Measurements from ENCODE around the gene TRIM2. TPM values are rescaled to one million over a fixed set of nuclear protein-coding genes. Genes with fewer than 3 reads are reported as not detected.

TRIM2 gene
- polyA plus RNA-seq, 1 of the 3 experiments (the other 2 are of a cell fraction) = 16.4 TPM

DNA sequence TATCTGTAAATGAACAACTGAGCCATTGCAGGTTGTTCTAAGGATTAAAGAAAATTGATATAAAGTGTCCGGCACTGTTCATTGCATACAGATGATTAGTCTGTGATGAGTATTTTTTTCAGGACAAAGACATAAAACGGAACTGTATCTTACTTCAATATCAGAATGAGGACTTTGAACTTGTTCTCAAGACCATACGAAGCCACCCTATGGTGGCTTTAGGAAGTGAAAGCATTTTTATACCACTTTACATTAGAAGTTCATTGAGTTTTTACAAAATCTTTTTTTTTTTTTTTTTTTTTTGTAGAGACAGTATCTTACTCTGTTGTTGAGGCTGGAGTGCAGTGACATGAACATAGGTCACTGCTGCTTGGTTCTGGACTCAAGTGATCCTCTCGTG lies 45.2 kb upstream of the TRIM2 start:
- no peaks in the 10 kb centered on the region for H3K36me3 ChIP-seq (replicated peaks in 1 of 2; ENCODE audit: control insufficient read depth in 1 of 2, insufficient read depth in 2 of 2, low read length in 1 of 2)
- ChIA-PET POLR2A (no interaction called here), CTCF (interaction anchor here (1.2 to 1.6 kb wide), 4 partner anchors 16 to 484 kb away, joined by 3 to 5 read pairs (median 4); no protein-coding TSS in a partner anchor)
- no peaks in the 10 kb centered on the region for H3K9me3 ChIP-seq
- peaks cover 20 to 27% of the 10 kb centered on the region in 2 experiments; a peak in 3 of 4 replicates for H3K4me1 ChIP-seq (ENCODE audit: control insufficient read depth in 1 of 2, insufficient read depth in 2 of 2, low read depth in 1 of 2, low read length in 1 of 2)
- H4K20me1 ChIP-seq (ENCODE audit: insufficient read depth) = no peaks in the 10 kb centered on the region
- no peak overlapping the region for H3K9ac ChIP-seq
- peak overlapping the region in 1 of 2 experiments; percentile 94; a peak in 2 of 4 replicates for H3K27ac ChIP-seq (ENCODE audit: low read depth in 2 of 2, low read length in 1 of 2)
- H3K27me3 ChIP-seq (ENCODE audit: insufficient read depth) = no peaks in the 10 kb centered on the region
- no peak for DNase-seq
- H3F3A ChIP-seq (replicated peaks; ENCODE audit: insufficient read depth) = peaks cover 19% of the 10 kb centered on the region
- H3K79me2 ChIP-seq (ENCODE audit: insufficient read depth) = no peaks in the 10 kb centered on the region
- 97% methylated on average over 4 of the region's 4 CpGs for WGBS (ENCODE audit: low lambda C conversion rate)
- no peak overlapping the region for H2AFZ ChIP-seq (ENCODE audit: low read depth)
- TF ChIP-seq, protein P1, sequence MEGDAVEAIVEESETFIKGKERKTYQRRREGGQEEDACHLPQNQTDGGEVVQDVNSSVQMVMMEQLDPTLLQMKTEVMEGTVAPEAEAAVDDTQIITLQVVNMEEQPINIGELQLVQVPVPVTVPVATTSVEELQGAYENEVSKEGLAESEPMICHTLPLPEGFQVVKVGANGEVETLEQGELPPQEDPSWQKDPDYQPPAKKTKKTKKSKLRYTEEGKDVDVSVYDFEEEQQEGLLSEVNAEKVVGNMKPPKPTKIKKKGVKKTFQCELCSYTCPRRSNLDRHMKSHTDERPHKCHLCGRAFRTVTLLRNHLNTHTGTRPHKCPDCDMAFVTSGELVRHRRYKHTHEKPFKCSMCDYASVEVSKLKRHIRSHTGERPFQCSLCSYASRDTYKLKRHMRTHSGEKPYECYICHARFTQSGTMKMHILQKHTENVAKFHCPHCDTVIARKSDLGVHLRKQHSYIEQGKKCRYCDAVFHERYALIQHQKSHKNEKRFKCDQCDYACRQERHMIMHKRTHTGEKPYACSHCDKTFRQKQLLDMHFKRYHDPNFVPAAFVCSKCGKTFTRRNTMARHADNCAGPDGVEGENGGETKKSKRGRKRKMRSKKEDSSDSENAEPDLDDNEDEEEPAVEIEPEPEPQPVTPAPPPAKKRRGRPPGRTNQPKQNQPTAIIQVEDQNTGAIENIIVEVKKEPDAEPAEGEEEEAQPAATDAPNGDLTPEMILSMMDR (IDR thresholded peaks at IDR 0.05) = peak; percentile 41
- TF ChIP-seq RXRA (IDR thresholded peaks at IDR 0.05; ENCODE audit: borderline replicate concordance, low read depth) (no peak), SMC3 (IDR thresholded peaks at IDR 0.05; ENCODE audit: low read depth, low read length) (no peak)
- no peak overlapping the region for H3K4me3 ChIP-seq (ENCODE audit: low read depth in 2 of 2, low read length in 1 of 2)
- peak overlapping the region; percentile 67; the same call in 1 of the 2 replicates for H3K4me2 ChIP-seq
- no peaks in the 10 kb centered on the region for H3K9me2 ChIP-seq

DNA sequence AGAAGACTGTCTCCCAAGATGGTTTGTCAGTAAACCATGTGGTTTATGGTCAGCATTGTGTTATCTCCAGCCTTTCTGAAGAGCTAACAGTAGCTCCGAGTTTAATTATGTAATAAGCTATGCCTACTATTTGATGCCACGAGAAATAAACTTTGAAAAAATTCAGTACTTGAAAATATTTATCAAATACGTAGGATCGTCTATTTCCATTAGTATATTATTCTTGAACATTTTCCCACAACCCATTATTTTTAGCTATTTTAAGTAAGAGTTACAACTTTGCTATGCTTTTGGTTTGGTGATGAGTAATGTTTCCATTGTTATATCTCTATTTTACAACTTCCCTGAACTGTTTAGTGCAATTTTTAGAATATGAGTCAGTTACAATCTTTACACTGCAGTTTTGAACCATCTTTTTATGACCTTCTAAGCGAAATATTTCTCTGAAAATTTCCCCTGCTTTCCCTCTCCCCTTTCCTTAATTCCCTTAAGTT lies 44.5 kb upstream of the TRIM2 start:
- Histone ChIP-seq H3K9me3 (no peaks in the 10 kb centered on the region), H3K4me2 (peak overlapping the region; percentile 67), H2AFZ (ENCODE audit: low read depth) (no peak overlapping the region), H3K9ac (peak overlapping the region; percentile 56; the same call in 1 of the 2 replicates), H3K27ac (ENCODE audit: low read depth in 2 of 2, low read length in 1 of 2) (peak overlapping the region in 1 of 2 experiments; percentile 94; a peak in 2 of 4 replicates), H3F3A (replicated peaks; ENCODE audit: insufficient read depth) (peaks cover 19% of the 10 kb centered on the region), H3K4me1 (ENCODE audit: control insufficient read depth in 1 of 2, insufficient read depth in 2 of 2, low read depth in 1 of 2, low read length in 1 of 2) (peaks cover 20 to 24% of the 10 kb centered on the region in 2 experiments; a peak in 3 of 4 replicates), H4K20me1 (ENCODE audit: insufficient read depth) (no peaks in the 10 kb centered on the region), H3K79me2 (ENCODE audit: insufficient read depth) (no peaks in the 10 kb centered on the region), H3K9me2 (no peaks in the 10 kb centered on the region), H3K36me3 (replicated peaks in 1 of 2; ENCODE audit: control insufficient read depth in 1 of 2, insufficient read depth in 2 of 2, low read length in 1 of 2) (no peaks in the 10 kb centered on the region), H3K27me3 (ENCODE audit: insufficient read depth) (no peaks in the 10 kb centered on the region), H3K4me3 (ENCODE audit: low read depth in 2 of 2, low read length in 1 of 2) (no peak overlapping the region; a peak in 1 of 4 replicates)
- CTCF ChIA-PET = interaction anchor here (1.0 to 1.6 kb wide), 4 partner anchors 17 to 158 kb away, joined by 3 to 5 read pairs (median 4); no protein-coding TSS in a partner anchor
- POLR2A ChIA-PET = no interaction called here
- no peak for DNase-seq
- 12% methylated on average over 5 of the region's 5 CpGs for WGBS (ENCODE audit: low lambda C conversion rate)
- TF ChIP-seq RCOR1 (IDR thresholded peaks at IDR 0.05; ENCODE audit: low read length) (no peak), GABPA (IDR thresholded peaks at IDR 0.05; ENCODE audit: low read depth) (no peak), TAF1 (IDR thresholded peaks at IDR 0.05; ENCODE audit: borderline replicate concordance, low read depth, low read length) (no peak), CHD2 (IDR thresholded peaks at IDR 0.05; ENCODE audit: low read length, partially characterized antibody) (no peak), SMC3 (IDR thresholded peaks at IDR 0.05; ENCODE audit: low read depth, low read length) (no peak), MXI1 (IDR thresholded peaks at IDR 0.05; ENCODE audit: low read depth, low read length) (no peak), MEF2A (IDR thresholded peaks at IDR 0.05; ENCODE audit: borderline replicate concordance, low read depth) (peak; percentile 99), RXRA (IDR thresholded peaks at IDR 0.05; ENCODE audit: borderline replicate concordance, low read depth) (peak; percentile 59; the same call in 1 of the 2 replicates), NFIC (IDR thresholded peaks at IDR 0.05; ENCODE audit: borderline replicate concordance) (peak; percentile 51; the same call in 1 of the 2 replicates), NRF1 (IDR thresholded peaks at IDR 0.05; ENCODE audit: low read depth, low read length) (no peak), FOXJ3 (CRISPR knock-in tag; IDR thresholded peaks at IDR 0.05) (no peak), TCF12 (IDR thresholded peaks at IDR 0.05) (peak; percentile 65), FOXM1 (IDR thresholded peaks at IDR 0.05; ENCODE audit: low read depth) (no peak)
- TF ChIP-seq, protein P2, sequence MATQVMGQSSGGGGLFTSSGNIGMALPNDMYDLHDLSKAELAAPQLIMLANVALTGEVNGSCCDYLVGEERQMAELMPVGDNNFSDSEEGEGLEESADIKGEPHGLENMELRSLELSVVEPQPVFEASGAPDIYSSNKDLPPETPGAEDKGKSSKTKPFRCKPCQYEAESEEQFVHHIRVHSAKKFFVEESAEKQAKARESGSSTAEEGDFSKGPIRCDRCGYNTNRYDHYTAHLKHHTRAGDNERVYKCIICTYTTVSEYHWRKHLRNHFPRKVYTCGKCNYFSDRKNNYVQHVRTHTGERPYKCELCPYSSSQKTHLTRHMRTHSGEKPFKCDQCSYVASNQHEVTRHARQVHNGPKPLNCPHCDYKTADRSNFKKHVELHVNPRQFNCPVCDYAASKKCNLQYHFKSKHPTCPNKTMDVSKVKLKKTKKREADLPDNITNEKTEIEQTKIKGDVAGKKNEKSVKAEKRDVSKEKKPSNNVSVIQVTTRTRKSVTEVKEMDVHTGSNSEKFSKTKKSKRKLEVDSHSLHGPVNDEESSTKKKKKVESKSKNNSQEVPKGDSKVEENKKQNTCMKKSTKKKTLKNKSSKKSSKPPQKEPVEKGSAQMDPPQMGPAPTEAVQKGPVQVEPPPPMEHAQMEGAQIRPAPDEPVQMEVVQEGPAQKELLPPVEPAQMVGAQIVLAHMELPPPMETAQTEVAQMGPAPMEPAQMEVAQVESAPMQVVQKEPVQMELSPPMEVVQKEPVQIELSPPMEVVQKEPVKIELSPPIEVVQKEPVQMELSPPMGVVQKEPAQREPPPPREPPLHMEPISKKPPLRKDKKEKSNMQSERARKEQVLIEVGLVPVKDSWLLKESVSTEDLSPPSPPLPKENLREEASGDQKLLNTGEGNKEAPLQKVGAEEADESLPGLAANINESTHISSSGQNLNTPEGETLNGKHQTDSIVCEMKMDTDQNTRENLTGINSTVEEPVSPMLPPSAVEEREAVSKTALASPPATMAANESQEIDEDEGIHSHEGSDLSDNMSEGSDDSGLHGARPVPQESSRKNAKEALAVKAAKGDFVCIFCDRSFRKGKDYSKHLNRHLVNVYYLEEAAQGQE (IDR thresholded peaks at IDR 0.05; ENCODE audit: low read depth, low read length) = no peak
- TF ChIP-seq, protein P1 (IDR thresholded peaks at IDR 0.05) = no peak
- TF ChIP-seq, protein P3, sequence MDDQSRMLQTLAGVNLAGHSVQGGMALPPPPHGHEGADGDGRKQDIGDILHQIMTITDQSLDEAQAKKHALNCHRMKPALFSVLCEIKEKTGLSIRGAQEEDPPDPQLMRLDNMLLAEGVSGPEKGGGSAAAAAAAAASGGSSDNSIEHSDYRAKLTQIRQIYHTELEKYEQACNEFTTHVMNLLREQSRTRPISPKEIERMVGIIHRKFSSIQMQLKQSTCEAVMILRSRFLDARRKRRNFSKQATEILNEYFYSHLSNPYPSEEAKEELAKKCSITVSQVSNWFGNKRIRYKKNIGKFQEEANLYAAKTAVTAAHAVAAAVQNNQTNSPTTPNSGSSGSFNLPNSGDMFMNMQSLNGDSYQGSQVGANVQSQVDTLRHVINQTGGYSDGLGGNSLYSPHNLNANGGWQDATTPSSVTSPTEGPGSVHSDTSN (IDR thresholded peaks at IDR 0.05) = peak; percentile 55
- TF ChIP-seq, protein P4, sequence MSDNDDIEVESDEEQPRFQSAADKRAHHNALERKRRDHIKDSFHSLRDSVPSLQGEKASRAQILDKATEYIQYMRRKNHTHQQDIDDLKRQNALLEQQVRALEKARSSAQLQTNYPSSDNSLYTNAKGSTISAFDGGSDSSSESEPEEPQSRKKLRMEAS (IDR thresholded peaks at IDR 0.05; ENCODE audit: low read depth) = no peak; the same call in 1 of the 2 replicates
